H9 (cell line): ENCODE data around the gene RPL9. TPM values are rescaled to one million over a fixed set of nuclear protein-coding genes. Genes with fewer than 3 reads are reported as not detected.

Experiments used
- DNase-seq: peaks from one replicate; pipeline ENCODE4 v3.0.0-alpha.2; 2017
- H2AFZ ChIP-seq: one replicate; pipeline ENCODE4 v1.6.1; 2013; ENCODE audit warnings: mild to moderate bottlenecking, low read length, control low read depth, moderate library complexity
- H2AK5ac ChIP-seq: 2 replicates; pipeline ENCODE4 v1.6.1; 2013; ENCODE audit warnings: low read length, control low read depth, mixed read lengths; ENCODE audit not compliant: insufficient read length
- H2BK120ac ChIP-seq: one replicate; pipeline ENCODE4 v1.6.1; 2013; ENCODE audit warnings: low read depth, mild to moderate bottlenecking, low read length, control low read depth, inconsistent platforms; ENCODE audit not compliant: poor library complexity, severe bottlenecking
- H2BK12ac ChIP-seq: 2 replicates; pipeline ENCODE4 v1.6.1; 2013; ENCODE audit warnings: low read length, control low read depth, mixed read lengths, low read depth; ENCODE audit not compliant: insufficient read length
- H2BK15ac ChIP-seq: 2 replicates; pipeline ENCODE4 v1.6.1; 2013; ENCODE audit warnings: low read depth, low read length, control low read depth
- H2BK20ac ChIP-seq: one replicate; pipeline ENCODE4 v1.6.1; 2013; ENCODE audit warnings: low read depth, mild to moderate bottlenecking, low read length, control low read depth, inconsistent platforms; ENCODE audit not compliant: poor library complexity, severe bottlenecking
- H2BK5ac ChIP-seq: 2 replicates; pipeline ENCODE4 v1.6.1; 2013; ENCODE audit warnings: low read length, control low read depth, mixed read lengths; ENCODE audit not compliant: insufficient read length
- H3K14ac ChIP-seq: 2 replicates; pipeline ENCODE4 v1.6.1; 2013; ENCODE audit warnings: low read length, control low read depth; ENCODE audit not compliant: insufficient read depth
- H3K18ac ChIP-seq: 2 replicates; pipeline ENCODE4 v1.6.1; 2013; ENCODE audit warnings: low read depth, mild to moderate bottlenecking, mixed read lengths, low read length, control low read depth; ENCODE audit not compliant: insufficient read length
- H3K23ac ChIP-seq: 2 replicates; pipeline ENCODE4 v1.6.1; 2013; ENCODE audit warnings: low read length, control low read depth, mixed read lengths, low read depth; ENCODE audit not compliant: insufficient read length
- H3K23me2 ChIP-seq: 2 replicates; pipeline ENCODE4 v1.6.1; 2013; ENCODE audit warnings: low read depth, mild to moderate bottlenecking, mixed read lengths, low read length, control low read depth; ENCODE audit not compliant: insufficient read length, poor library complexity, severe bottlenecking
- H3K27ac ChIP-seq: 2 replicates; pipeline ENCODE4 v1.5.1; 2013; ENCODE audit warnings: low read length, control low read depth, mixed read lengths, low read depth; ENCODE audit not compliant: insufficient read length
- H3K27me3 ChIP-seq: 2 replicates; pipeline ENCODE4 v1.6.1; 2013; ENCODE audit warnings: low read length, control low read depth, inconsistent platforms; ENCODE audit not compliant: insufficient read depth
- H3K4ac ChIP-seq: 2 replicates; pipeline ENCODE4 v1.6.1; 2013; ENCODE audit warnings: low read depth, mild to moderate bottlenecking, control low read depth, inconsistent platforms, low read length, moderate library complexity
- H3K4me1 ChIP-seq: 2 replicates; pipeline ENCODE4 v1.6.1; 2013; ENCODE audit warnings: low read length, control low read depth, inconsistent platforms; ENCODE audit not compliant: insufficient read depth
- H3K4me2 ChIP-seq: 2 replicates; pipeline ENCODE4 v1.6.1; 2013; ENCODE audit warnings: low read length, control low read depth, mixed read lengths; ENCODE audit not compliant: insufficient read length, insufficient read depth
- H3K56ac ChIP-seq: 2 replicates; pipeline ENCODE4 v1.6.1; 2013; ENCODE audit warnings: low read depth, mild to moderate bottlenecking, mixed read lengths, low read length, control low read depth; ENCODE audit not compliant: insufficient read length
- H3K79me1 ChIP-seq: 2 replicates; pipeline ENCODE4 v1.6.1; 2013; ENCODE audit warnings: low read depth, mild to moderate bottlenecking, moderate library complexity, low read length, control low read depth, inconsistent platforms; ENCODE audit not compliant: insufficient read depth, poor library complexity, severe bottlenecking
- H3K79me2 ChIP-seq: 2 replicates; pipeline ENCODE4 v1.6.1; 2013; ENCODE audit warnings: low read length, control low read depth, inconsistent platforms; ENCODE audit not compliant: insufficient read depth
- H3K9ac ChIP-seq: 2 replicates; pipeline ENCODE4 v1.6.1; 2013; ENCODE audit warnings: low read length, control low read depth, mixed read lengths; ENCODE audit not compliant: insufficient read length; ENCODE audit errors: extremely low read depth
- H3K9me3 ChIP-seq: one replicate; pipeline ENCODE4 v1.6.1; 2013; ENCODE audit warnings: low read depth, low read length, inconsistent platforms; ENCODE audit not compliant: control insufficient read depth
- H3T11ph ChIP-seq: one replicate; pipeline ENCODE4 v1.6.1; 2013; ENCODE audit warnings: mild to moderate bottlenecking, low read length, control low read depth, inconsistent platforms
- H4K20me1 ChIP-seq: one replicate; pipeline ENCODE4 v1.6.1; 2013; ENCODE audit not compliant: control insufficient read depth, insufficient read length, insufficient read depth
- H4K5ac ChIP-seq: 2 replicates; pipeline ENCODE4 v1.6.1; 2013; ENCODE audit warnings: low read depth, mild to moderate bottlenecking, mixed read lengths, low read length, control low read depth; ENCODE audit not compliant: insufficient read length
- H4K8ac ChIP-seq: replicated peaks from 2 replicates; pipeline ENCODE4 v1.6.1; 2013; ENCODE audit warnings: low read length, control low read depth, mixed read lengths, low read depth; ENCODE audit not compliant: insufficient read length
- H4K91ac ChIP-seq: 2 replicates; pipeline ENCODE4 v1.6.1; 2013; ENCODE audit warnings: low read depth, mild to moderate bottlenecking, moderate library complexity, mixed read lengths, low read length, control low read depth; ENCODE audit not compliant: insufficient read length
- H3K27ac Mint-ChIP-seq, 3 experiments: 2 replicates in 2 of 3; 3 replicates in 1 of 3; pipeline ENCODE4 v1.8.0; 2020 to 2021; ENCODE audit warnings: mixed read lengths in 3 of 3, mild to moderate bottlenecking in 1 of 3, moderate library complexity in 1 of 3
- H3K27me3 Mint-ChIP-seq: 2 replicates; pipeline ENCODE4 v1.8.0; 2021; ENCODE audit warnings: low read depth, mild to moderate bottlenecking, moderate library complexity, mixed read lengths
- H3K36me3 Mint-ChIP-seq, 3 experiments: 2 replicates in 2 of 3; 3 replicates in 1 of 3; pipeline ENCODE4 v1.8.0; 2020 to 2021; ENCODE audit warnings: low read depth in 3 of 3, mixed read lengths in 3 of 3; ENCODE audit not compliant: insufficient read depth in 1 of 3
- H3K4me1 Mint-ChIP-seq, 2 experiments: 2 replicates each; pipeline ENCODE4 v1.8.0; 2020; ENCODE audit warnings: mixed read lengths in 2 of 2
- H3K4me3 Mint-ChIP-seq, 2 experiments: 2 replicates in 1 of 2; 3 replicates in 1 of 2; pipeline ENCODE4 v1.8.0; 2020 to 2021; ENCODE audit warnings: mild to moderate bottlenecking in 2 of 2, mixed read lengths in 2 of 2, moderate library complexity in 1 of 2
- H3K9me3 Mint-ChIP-seq, 2 experiments: 2 replicates in 1 of 2; 3 replicates in 1 of 2; pipeline ENCODE4 v1.8.0; 2020; ENCODE audit warnings: mild to moderate bottlenecking in 2 of 2, mixed read lengths in 2 of 2, moderate library complexity in 1 of 2
- CTCF ChIP-seq: fragments of 200-600 bp; sonication (generic); conservative IDR thresholded peaks from 3 replicates; pipeline ENCODE4 v1.8.0; 2021; ENCODE audit warnings: antibody characterized with exemption, mild to moderate bottlenecking
- WGBS: extraction: QIAGEN DNeasy Blood & Tissue Kit; methylation state at CpG from one replicate; pipeline ENCODE4 v1.1.7; 2013; ENCODE audit warnings: missing lambda C conversion rate, low lambda C conversion rate, mixed read lengths; ENCODE audit not compliant: insufficient read length; ENCODE audit errors: extremely low coverage; 5-methylcytosine and 5-hydroxymethylcytosine counted together
- total RNA-seq: library from RNA; stranded (reverse); gene quantifications from 2 replicates; pipeline ENCODE4 v1.2.1, GENCODE V29; 2021

Gene RPL9
- total RNA-seq, 1 experiment from 2014 or later, result 1,888 TPM

- no peaks in the 10 kb centered on the region for H4K20me1 ChIP-seq
- H3K27me3 Mint-ChIP-seq, result no peaks in the 10 kb centered on the region
- no peak overlapping the region for H2AFZ ChIP-seq
- H3K27ac Mint-ChIP-seq, result no peak overlapping the region
- H3K36me3 Mint-ChIP-seq, result peaks cover 0 to 7% (median 0%) of the 10 kb centered on the region in 3 experiments; a peak in 3 of 7 replicates
- no peak overlapping the region for H3K4ac ChIP-seq
- no peaks in the 10 kb centered on the region for H3K27me3 ChIP-seq
- no peak overlapping the region for H3K9ac ChIP-seq
- no peaks in the 10 kb centered on the region for H3K4me1 Mint-ChIP-seq
- TF ChIP-seq CTCF, result no peak
- no peak overlapping the region for H2BK20ac ChIP-seq
- H4K91ac ChIP-seq, result no peak overlapping the region
- no peak overlapping the region for H2BK15ac ChIP-seq
- peaks cover 7 to 8% of the 10 kb centered on the region in 2 experiments for H3K9me3 Mint-ChIP-seq
- H3K4me3 Mint-ChIP-seq, result no peak overlapping the region
- no peak overlapping the region for H2BK12ac ChIP-seq
- DNase-seq, result no peak
- H2AK5ac ChIP-seq, result no peak overlapping the region
- H2BK120ac ChIP-seq, result no peak overlapping the region
- no peaks in the 10 kb centered on the region for H3K79me1 ChIP-seq
- H3K23me2 ChIP-seq, result no peaks in the 10 kb centered on the region
- no peak overlapping the region for H3K4me2 ChIP-seq
- no peak overlapping the region for H4K8ac ChIP-seq
- no peak overlapping the region for H2BK5ac ChIP-seq
- no peak overlapping the region for H3K23ac ChIP-seq
- no peak overlapping the region for H3K14ac ChIP-seq
- no peak overlapping the region for H3K27ac ChIP-seq
- no peaks in the 10 kb centered on the region for H3K9me3 ChIP-seq
- no peak overlapping the region for H4K5ac ChIP-seq
- H3K79me2 ChIP-seq, result no peaks in the 10 kb centered on the region
- no peak overlapping the region for H3K56ac ChIP-seq
- H3K18ac ChIP-seq, result no peak overlapping the region
- no peak overlapping the region for H3T11ph ChIP-seq
- no peaks in the 10 kb centered on the region for H3K4me1 ChIP-seq
- no CpG with 5 or more reads among the region's 10 CpGs for WGBS
These were observed 27.6 kb upstream of the RPL9 start for GRCh38 chr4:39486221-39486804.
